WTC11 (cell line): ENCODE data around the gene TMEM120B. TPM values are rescaled to one million over a fixed set of nuclear protein-coding genes. Genes with fewer than 3 reads are reported as not detected.

Experiments used
- ATAC-seq: fragments of 200-7000 bp; cut with Tn5 transposase; 2 replicates; pipeline ENCODE4 v1.10.0; 2021; ENCODE audit warnings: mild to moderate bottlenecking, moderate library complexity
- CTCF ChIA-PET: fragments of 300-600 bp; sonication (Branson Sonifier 250); formaldehyde crosslinking; loops from one replicate; lab custom pipeline; 2021; ENCODE audit warnings: antibody characterized with exemption; lab: Charles Lee
- POLR2A ChIA-PET: fragments of 350-600 bp; sonication (Branson Sonifier 250); formaldehyde crosslinking; loops from one replicate; lab custom pipeline; 2021; ENCODE audit warnings: antibody characterized with exemption; lab: Charles Lee
- DNase-seq: peaks from one replicate; pipeline ENCODE4 v3.0.0; 2021; ENCODE audit warnings: low spot score
- H3K27ac Mint-ChIP-seq: 2 replicates; pipeline ENCODE4 v1.8.0; 2021; ENCODE audit warnings: mixed read lengths
- H3K27me3 Mint-ChIP-seq: 2 replicates; pipeline ENCODE4 v1.8.0; 2021; ENCODE audit warnings: low read depth, mild to moderate bottlenecking, moderate library complexity, mixed read lengths
- H3K36me3 Mint-ChIP-seq: 2 replicates; pipeline ENCODE4 v1.8.0; 2021; ENCODE audit warnings: mixed read lengths
- H3K4me1 Mint-ChIP-seq: 2 replicates; pipeline ENCODE4 v1.8.0; 2022; ENCODE audit warnings: mixed read lengths
- H3K4me3 Mint-ChIP-seq: 2 replicates; pipeline ENCODE4 v1.8.0; 2021; ENCODE audit warnings: mild to moderate bottlenecking, moderate library complexity, mixed read lengths
- H3K9me3 Mint-ChIP-seq: 2 replicates; pipeline ENCODE4 v1.8.0; 2021; ENCODE audit warnings: mixed read lengths
- ESRRA ChIP-seq: sonication (generic); formaldehyde crosslinking; IDR thresholded peaks from 2 replicates; pipeline ENCODE4 v1.8.1; 2022; ENCODE audit warnings: mild to moderate bottlenecking, missing genetic modification reagents, borderline replicate concordance
- HMGA2 ChIP-seq: fragments of 250-450 bp; sonication (Bioruptor Pico); IDR thresholded peaks from 2 replicates; pipeline ENCODE4 v1.4.0; 2021; ENCODE audit warnings: mild to moderate bottlenecking, moderate library complexity
- NFATC4 ChIP-seq: fragments of 250-450 bp; sonication (Bioruptor Pico); IDR thresholded peaks from 2 replicates; pipeline ENCODE4 v1.9.0; 2021; ENCODE audit warnings: mild to moderate bottlenecking
- NR3C1 ChIP-seq: sonication (generic); formaldehyde crosslinking; conservative IDR thresholded peaks from 2 replicates; pipeline ENCODE4 v1.8.1; 2023; ENCODE audit warnings: low read depth, mild to moderate bottlenecking, missing genetic modification reagents
- SMAD4 ChIP-seq: sonication (generic); formaldehyde crosslinking; IDR thresholded peaks from 2 replicates; pipeline ENCODE4 v1.8.0; 2022; ENCODE audit warnings: mild to moderate bottlenecking, missing genetic modification reagents
- total RNA-seq: library from RNA; stranded (reverse); gene quantifications from 3 replicates; pipeline ENCODE4 v1.2.3, GENCODE V29; 2021
- TF ChIP-seq, protein P1 (sequence below): fragments of 250-450 bp; sonication (Bioruptor Pico); conservative IDR thresholded peaks from 2 replicates; pipeline ENCODE4 v1.9.0; 2021; ENCODE audit warnings: mild to moderate bottlenecking
- TF ChIP-seq, protein P2 (sequence below): fragments of 250-450 bp; sonication (Bioruptor Pico); IDR thresholded peaks from 2 replicates; pipeline ENCODE4 v1.9.0; 2021; ENCODE audit warnings: mild to moderate bottlenecking, borderline replicate concordance
- TF ChIP-seq, protein P3 (sequence below): fragments of 250-450 bp; sonication (Bioruptor Pico); IDR thresholded peaks from 2 replicates; pipeline ENCODE4 v2.1.2; 2022; ENCODE audit warnings: mild to moderate bottlenecking, moderate library complexity
- TF ChIP-seq, protein P4 (sequence below): sonication (generic); formaldehyde crosslinking; IDR thresholded peaks from 2 replicates; pipeline ENCODE4 v1.8.0; 2023; ENCODE audit warnings: mild to moderate bottlenecking, missing genetic modification reagents
- TF ChIP-seq, protein P5 (sequence below): sonication (generic); formaldehyde crosslinking; IDR thresholded peaks from 2 replicates; pipeline ENCODE4 v1.8.0; 2022; ENCODE audit warnings: mild to moderate bottlenecking, missing genetic modification reagents
- TF ChIP-seq, protein P6 (sequence below): sonication (generic); formaldehyde crosslinking; IDR thresholded peaks from 2 replicates; pipeline ENCODE4 v1.8.0; 2022; ENCODE audit warnings: missing genetic modification reagents
- TF ChIP-seq, protein P7 (sequence below): fragments of 200-600 bp; IDR thresholded peaks from 2 replicates; pipeline ENCODE4 v1.8.0; 2022; ENCODE audit warnings: antibody characterized with exemption

Gene TMEM120B
- total RNA-seq, 1 experiment from 2014 or later: 36.9 TPM

DNA sequence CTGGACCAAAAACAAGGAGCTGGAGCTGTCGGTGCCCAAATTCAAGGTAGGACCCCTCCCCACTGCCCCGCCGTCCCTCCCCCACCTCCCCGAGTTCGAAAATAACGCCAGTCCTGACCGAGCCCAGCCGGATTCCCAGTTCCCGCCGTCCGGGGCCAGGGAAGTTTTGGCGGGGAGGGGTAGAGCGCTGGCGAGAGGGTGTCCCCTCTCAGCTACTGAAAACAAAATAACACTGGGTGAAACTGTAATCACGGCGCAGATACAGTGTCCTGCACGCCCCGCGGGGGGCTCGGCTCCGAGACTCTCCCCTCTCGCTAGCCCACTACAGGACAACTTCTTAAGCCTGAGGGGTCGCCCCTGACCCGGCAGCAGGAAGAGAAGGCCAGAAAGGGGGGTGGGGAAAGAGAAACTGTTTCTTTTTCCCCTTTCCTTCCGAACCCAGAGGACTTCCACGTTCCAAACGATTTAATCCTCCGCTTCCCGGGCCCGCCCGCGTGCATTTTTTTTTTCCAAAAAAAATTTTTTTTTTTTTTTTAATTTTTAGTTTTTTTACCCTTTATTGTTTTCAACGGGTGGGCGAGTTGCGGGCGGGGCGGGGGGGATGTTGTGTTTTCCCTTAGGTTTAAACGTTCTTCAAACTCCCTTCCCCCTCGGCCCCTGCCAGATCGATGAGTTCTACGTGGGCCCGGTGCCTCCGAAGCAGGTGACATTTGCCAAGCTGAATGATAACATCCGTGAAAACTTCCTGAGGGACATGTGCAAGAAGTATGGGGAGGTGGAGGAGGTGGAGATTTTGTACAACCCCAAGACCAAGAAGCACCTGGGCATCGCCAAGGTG lies 92.8 kb downstream of the TMEM120B start:
- peaks cover 28% of the 10 kb centered on the region for H3K4me1 Mint-ChIP-seq
- peak overlapping the region; percentile 81 for H3K4me3 Mint-ChIP-seq
- H3K27ac Mint-ChIP-seq: peak overlapping the region; percentile 49
- CTCF ChIA-PET: interaction anchor here (0.8 to 11.9 kb wide), 2 partner anchors 7 to 12 kb away, joined by 3 to 532 read pairs; partner anchors contain the start of genes RHOF and SETD1B
- no peaks in the 10 kb centered on the region for H3K27me3 Mint-ChIP-seq
- no peak for ATAC-seq
- H3K36me3 Mint-ChIP-seq: peaks cover 17% of the 10 kb centered on the region
- no peaks in the 10 kb centered on the region for H3K9me3 Mint-ChIP-seq
- TF ChIP-seq SMAD4 (CRISPR knock-in tag): no peak
- DNase-seq: no peak
- POLR2A ChIA-PET: interaction anchor here (8.7 kb wide), 1 partner anchor 7 kb away, joined by 161 read pairs; the partner anchor contains the start of gene RHOF

DNA sequence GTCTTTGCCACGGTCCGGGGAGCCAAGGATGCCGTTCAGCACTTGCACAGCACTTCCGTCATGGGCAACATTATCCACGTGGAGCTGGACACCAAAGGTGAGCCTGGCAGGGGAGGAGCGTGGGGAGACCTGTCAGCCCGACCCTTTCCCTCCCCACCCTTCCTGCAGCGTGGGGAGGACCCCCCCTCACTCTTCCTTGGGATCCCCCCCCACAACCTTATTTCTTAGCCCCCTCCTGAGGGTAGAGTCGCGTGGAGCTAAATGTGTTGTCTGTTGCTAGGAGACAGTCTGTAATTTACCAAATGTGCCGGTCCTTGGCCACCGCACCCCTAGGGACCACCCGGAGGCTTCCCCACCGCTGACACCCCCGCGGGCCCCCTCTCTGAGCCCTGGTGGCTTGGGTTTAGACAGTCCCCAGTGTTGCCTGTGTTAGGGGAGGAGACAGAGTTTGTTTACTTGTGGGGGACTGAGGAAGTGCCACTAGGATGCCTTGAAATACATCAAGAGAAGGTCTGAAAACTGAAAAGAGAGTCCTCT lies 93.5 kb downstream of the TMEM120B start:
- Mint-ChIP-seq H3K36me3 (peaks cover 17% of the 10 kb centered on the region), H3K4me3 (peak overlapping the region; percentile 71), H3K4me1 (peaks cover 33% of the 10 kb centered on the region), H3K27me3 (no peaks in the 10 kb centered on the region), H3K27ac (peak overlapping the region; percentile 79; the same call in 1 of the 2 replicates), H3K9me3 (no peaks in the 10 kb centered on the region)
- ChIA-PET CTCF (interaction anchor here (0.8 to 11.9 kb wide), 4 partner anchors 8 to 317 kb away, joined by 3 to 532 read pairs (median 3); partner anchors contain the start of genes CFAP251, RHOF and SETD1B), POLR2A (interaction anchor here (8.7 kb wide), 1 partner anchor 8 kb away, joined by 161 read pairs; the partner anchor contains the start of gene RHOF)
- ATAC-seq (no peak), DNase-seq (no peak)
- TF ChIP-seq, protein P1, sequence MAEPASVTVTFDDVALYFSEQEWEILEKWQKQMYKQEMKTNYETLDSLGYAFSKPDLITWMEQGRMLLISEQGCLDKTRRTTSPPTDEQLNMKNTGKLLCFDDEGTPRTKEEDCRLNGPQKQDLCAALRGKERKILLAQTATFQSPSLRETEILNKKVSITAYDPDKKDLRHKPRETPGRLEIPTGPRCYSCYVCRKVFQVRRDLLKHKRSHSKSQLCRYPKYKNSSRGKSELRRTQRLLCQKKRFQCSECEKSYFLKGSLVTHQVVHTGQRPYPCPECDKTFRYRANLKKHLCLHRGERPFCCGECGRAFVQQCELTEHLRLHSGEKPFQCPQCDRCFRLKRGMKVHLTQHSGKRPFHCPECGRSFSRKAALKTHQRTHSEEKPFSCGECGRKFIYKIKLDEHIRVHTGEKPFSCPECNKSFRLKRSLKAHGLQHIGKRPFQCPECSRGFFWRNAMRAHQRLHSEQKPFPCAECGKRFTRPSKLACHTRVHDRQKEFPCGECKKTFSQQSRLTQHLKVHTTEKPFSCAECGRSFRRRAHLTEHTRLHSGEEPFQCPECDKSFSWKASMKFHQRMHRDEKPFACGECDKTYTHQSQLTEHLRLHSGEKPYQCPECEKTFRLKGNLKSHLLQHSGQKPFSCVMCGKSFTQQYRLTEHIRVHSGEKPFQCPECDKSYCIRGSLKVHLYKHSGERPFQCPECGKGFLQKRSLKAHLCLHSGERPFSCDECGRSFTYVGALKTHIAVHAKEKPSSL (CRISPR knock-in tag): no peak
- TF ChIP-seq, protein P2, sequence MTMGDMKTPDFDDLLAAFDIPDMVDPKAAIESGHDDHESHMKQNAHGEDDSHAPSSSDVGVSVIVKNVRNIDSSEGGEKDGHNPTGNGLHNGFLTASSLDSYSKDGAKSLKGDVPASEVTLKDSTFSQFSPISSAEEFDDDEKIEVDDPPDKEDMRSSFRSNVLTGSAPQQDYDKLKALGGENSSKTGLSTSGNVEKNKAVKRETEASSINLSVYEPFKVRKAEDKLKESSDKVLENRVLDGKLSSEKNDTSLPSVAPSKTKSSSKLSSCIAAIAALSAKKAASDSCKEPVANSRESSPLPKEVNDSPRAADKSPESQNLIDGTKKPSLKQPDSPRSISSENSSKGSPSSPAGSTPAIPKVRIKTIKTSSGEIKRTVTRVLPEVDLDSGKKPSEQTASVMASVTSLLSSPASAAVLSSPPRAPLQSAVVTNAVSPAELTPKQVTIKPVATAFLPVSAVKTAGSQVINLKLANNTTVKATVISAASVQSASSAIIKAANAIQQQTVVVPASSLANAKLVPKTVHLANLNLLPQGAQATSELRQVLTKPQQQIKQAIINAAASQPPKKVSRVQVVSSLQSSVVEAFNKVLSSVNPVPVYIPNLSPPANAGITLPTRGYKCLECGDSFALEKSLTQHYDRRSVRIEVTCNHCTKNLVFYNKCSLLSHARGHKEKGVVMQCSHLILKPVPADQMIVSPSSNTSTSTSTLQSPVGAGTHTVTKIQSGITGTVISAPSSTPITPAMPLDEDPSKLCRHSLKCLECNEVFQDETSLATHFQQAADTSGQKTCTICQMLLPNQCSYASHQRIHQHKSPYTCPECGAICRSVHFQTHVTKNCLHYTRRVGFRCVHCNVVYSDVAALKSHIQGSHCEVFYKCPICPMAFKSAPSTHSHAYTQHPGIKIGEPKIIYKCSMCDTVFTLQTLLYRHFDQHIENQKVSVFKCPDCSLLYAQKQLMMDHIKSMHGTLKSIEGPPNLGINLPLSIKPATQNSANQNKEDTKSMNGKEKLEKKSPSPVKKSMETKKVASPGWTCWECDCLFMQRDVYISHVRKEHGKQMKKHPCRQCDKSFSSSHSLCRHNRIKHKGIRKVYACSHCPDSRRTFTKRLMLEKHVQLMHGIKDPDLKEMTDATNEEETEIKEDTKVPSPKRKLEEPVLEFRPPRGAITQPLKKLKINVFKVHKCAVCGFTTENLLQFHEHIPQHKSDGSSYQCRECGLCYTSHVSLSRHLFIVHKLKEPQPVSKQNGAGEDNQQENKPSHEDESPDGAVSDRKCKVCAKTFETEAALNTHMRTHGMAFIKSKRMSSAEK: no peak
- TF ChIP-seq HMGA2 (no peak), NR3C1 (CRISPR knock-in tag) (no peak), NFATC4 (CRISPR knock-in tag) (no peak), ESRRA (CRISPR knock-in tag) (no peak)
- TF ChIP-seq, protein P3, sequence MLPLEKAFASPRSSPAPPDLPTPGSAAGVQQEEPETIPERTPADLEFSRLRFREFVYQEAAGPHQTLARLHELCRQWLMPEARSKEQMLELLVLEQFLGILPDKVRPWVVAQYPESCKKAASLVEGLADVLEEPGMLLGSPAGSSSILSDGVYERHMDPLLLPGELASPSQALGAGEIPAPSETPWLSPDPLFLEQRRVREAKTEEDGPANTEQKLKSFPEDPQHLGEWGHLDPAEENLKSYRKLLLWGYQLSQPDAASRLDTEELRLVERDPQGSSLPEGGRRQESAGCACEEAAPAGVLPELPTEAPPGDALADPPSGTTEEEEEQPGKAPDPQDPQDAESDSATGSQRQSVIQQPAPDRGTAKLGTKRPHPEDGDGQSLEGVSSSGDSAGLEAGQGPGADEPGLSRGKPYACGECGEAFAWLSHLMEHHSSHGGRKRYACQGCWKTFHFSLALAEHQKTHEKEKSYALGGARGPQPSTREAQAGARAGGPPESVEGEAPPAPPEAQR (CRISPR knock-in tag): no peak
- TF ChIP-seq, protein P4, sequence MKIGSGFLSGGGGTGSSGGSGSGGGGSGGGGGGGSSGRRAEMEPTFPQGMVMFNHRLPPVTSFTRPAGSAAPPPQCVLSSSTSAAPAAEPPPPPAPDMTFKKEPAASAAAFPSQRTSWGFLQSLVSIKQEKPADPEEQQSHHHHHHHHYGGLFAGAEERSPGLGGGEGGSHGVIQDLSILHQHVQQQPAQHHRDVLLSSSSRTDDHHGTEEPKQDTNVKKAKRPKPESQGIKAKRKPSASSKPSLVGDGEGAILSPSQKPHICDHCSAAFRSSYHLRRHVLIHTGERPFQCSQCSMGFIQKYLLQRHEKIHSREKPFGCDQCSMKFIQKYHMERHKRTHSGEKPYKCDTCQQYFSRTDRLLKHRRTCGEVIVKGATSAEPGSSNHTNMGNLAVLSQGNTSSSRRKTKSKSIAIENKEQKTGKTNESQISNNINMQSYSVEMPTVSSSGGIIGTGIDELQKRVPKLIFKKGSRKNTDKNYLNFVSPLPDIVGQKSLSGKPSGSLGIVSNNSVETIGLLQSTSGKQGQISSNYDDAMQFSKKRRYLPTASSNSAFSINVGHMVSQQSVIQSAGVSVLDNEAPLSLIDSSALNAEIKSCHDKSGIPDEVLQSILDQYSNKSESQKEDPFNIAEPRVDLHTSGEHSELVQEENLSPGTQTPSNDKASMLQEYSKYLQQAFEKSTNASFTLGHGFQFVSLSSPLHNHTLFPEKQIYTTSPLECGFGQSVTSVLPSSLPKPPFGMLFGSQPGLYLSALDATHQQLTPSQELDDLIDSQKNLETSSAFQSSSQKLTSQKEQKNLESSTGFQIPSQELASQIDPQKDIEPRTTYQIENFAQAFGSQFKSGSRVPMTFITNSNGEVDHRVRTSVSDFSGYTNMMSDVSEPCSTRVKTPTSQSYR: no peak
- TF ChIP-seq, protein P5, sequence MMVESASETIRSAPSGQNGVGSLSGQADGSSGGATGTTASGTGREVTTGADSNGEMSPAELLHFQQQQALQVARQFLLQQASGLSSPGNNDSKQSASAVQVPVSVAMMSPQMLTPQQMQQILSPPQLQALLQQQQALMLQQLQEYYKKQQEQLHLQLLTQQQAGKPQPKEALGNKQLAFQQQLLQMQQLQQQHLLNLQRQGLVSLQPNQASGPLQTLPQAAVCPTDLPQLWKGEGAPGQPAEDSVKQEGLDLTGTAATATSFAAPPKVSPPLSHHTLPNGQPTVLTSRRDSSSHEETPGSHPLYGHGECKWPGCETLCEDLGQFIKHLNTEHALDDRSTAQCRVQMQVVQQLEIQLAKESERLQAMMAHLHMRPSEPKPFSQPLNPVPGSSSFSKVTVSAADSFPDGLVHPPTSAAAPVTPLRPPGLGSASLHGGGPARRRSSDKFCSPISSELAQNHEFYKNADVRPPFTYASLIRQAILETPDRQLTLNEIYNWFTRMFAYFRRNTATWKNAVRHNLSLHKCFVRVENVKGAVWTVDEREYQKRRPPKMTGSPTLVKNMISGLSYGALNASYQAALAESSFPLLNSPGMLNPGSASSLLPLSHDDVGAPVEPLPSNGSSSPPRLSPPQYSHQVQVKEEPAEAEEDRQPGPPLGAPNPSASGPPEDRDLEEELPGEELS: no peak
- TF ChIP-seq, protein P6, sequence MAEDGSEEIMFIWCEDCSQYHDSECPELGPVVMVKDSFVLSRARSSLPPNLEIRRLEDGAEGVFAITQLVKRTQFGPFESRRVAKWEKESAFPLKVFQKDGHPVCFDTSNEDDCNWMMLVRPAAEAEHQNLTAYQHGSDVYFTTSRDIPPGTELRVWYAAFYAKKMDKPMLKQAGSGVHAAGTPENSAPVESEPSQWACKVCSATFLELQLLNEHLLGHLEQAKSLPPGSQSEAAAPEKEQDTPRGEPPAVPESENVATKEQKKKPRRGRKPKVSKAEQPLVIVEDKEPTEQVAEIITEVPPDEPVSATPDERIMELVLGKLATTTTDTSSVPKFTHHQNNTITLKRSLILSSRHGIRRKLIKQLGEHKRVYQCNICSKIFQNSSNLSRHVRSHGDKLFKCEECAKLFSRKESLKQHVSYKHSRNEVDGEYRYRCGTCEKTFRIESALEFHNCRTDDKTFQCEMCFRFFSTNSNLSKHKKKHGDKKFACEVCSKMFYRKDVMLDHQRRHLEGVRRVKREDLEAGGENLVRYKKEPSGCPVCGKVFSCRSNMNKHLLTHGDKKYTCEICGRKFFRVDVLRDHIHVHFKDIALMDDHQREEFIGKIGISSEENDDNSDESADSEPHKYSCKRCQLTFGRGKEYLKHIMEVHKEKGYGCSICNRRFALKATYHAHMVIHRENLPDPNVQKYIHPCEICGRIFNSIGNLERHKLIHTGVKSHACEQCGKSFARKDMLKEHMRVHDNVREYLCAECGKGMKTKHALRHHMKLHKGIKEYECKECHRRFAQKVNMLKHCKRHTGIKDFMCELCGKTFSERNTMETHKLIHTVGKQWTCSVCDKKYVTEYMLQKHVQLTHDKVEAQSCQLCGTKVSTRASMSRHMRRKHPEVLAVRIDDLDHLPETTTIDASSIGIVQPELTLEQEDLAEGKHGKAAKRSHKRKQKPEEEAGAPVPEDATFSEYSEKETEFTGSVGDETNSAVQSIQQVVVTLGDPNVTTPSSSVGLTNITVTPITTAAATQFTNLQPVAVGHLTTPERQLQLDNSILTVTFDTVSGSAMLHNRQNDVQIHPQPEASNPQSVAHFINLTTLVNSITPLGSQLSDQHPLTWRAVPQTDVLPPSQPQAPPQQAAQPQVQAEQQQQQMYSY: no peak
- TF ChIP-seq, protein P7, sequence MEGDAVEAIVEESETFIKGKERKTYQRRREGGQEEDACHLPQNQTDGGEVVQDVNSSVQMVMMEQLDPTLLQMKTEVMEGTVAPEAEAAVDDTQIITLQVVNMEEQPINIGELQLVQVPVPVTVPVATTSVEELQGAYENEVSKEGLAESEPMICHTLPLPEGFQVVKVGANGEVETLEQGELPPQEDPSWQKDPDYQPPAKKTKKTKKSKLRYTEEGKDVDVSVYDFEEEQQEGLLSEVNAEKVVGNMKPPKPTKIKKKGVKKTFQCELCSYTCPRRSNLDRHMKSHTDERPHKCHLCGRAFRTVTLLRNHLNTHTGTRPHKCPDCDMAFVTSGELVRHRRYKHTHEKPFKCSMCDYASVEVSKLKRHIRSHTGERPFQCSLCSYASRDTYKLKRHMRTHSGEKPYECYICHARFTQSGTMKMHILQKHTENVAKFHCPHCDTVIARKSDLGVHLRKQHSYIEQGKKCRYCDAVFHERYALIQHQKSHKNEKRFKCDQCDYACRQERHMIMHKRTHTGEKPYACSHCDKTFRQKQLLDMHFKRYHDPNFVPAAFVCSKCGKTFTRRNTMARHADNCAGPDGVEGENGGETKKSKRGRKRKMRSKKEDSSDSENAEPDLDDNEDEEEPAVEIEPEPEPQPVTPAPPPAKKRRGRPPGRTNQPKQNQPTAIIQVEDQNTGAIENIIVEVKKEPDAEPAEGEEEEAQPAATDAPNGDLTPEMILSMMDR: no peak
